ENCODE results near the gene PI4K2A.

DNA sequence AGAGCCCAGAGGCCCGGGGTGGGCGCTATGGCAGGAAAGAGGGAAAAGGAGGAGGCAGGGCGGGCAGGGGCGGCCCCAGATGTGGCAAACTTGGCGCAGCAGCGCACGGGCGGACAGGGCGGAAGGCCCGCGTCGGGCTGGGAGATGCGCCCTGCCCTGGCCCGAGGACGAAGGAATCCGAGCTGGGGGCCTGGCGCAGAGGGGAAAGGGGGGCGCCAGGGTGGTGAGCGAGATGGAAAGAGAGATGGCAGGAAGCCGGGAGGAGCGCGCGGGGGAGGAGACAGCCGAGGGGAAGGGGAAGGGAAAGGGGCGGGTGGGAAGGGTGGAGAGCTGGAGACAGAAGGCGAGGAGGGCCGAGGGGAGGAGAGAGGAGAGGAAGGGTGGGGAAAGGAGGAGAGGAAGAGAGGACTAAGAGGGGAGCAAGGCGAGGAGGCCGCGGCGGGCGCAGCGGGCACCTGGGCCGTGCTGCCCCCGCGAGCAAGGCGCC is 72.9 kb downstream of the PI4K2A start, which contains the start of gene MARVELD1:
- no peak for TF ChIP-seq EZH2phosphoT487 (IDR thresholded peaks at IDR 0.05; ENCODE audit: insufficient read depth, low read depth)
- TF ChIP-seq EZH2 (IDR thresholded peaks at IDR 0.05; ENCODE audit: insufficient read depth, poor library complexity, severe bottlenecking) = no peak
